ENCODE data around the gene COG1.

DNA sequence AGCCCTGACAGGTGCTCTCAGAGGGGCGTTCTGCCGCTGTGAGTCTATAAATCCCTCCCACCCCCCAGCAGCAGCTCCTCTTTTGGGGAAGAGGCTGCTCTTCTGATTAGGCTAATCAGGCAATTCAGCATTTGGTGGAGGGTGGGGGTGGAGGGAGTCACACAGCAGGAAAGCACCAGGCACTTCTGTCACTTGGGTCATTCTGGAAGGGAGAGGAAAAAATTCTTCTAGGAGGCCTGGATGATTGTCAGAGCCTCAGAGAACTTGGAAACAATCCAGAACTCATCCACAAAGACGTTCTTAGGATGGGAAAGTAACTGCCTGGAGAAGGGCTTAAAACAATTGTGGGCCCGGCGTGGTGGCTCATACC is 35.3 kb upstream of the COG1 start:
- TF ChIP-seq, protein P1, sequence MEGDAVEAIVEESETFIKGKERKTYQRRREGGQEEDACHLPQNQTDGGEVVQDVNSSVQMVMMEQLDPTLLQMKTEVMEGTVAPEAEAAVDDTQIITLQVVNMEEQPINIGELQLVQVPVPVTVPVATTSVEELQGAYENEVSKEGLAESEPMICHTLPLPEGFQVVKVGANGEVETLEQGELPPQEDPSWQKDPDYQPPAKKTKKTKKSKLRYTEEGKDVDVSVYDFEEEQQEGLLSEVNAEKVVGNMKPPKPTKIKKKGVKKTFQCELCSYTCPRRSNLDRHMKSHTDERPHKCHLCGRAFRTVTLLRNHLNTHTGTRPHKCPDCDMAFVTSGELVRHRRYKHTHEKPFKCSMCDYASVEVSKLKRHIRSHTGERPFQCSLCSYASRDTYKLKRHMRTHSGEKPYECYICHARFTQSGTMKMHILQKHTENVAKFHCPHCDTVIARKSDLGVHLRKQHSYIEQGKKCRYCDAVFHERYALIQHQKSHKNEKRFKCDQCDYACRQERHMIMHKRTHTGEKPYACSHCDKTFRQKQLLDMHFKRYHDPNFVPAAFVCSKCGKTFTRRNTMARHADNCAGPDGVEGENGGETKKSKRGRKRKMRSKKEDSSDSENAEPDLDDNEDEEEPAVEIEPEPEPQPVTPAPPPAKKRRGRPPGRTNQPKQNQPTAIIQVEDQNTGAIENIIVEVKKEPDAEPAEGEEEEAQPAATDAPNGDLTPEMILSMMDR (conservative IDR thresholded peaks at IDR 0.05 in 1 of 2, IDR thresholded peaks at IDR 0.05 in 1 of 2; ENCODE audit: extremely low read depth in 1 of 2, insufficient read depth in 1 of 2, low read depth in 1 of 2, low read length in 2 of 2), result no peak
- no peak for TF ChIP-seq EZH2 (IDR thresholded peaks at IDR 0.05; ENCODE audit: borderline replicate concordance, low read length)
